ENCODE data around the gene XXYLT1. TPM values are rescaled to one million over a fixed set of nuclear protein-coding genes. Genes with fewer than 3 reads are reported as not detected.

XXYLT1 gene
- total and polyA plus RNA-seq, 9 of the 15 experiments (the other 6 are each of a cell fraction or from before 2014, with no cell fraction given) = 1.9 to 18.9 (median 15.0) TPM

DNA sequence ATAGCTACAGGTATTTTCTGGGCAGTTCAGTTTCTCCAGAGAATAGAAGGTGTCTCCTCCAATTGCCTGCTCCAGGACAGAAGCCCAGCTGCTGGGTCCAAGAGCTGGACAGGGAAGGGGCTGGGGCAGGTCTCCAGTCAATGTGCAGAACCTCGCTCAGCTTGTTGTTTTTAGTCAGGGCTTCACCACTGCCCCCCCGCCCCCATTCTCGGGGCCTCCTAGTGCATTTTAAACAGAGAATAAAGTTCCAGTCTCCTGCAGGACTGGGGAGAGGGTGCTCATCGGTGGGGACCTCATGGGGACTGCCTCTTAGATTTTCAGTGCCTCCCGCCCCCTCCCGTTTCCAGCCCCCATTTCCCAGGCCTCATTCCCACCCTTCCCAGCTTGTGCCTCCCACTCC, 216.6 kb downstream of the XXYLT1 start (continued):
- TF ChIP-seq, protein P1, sequence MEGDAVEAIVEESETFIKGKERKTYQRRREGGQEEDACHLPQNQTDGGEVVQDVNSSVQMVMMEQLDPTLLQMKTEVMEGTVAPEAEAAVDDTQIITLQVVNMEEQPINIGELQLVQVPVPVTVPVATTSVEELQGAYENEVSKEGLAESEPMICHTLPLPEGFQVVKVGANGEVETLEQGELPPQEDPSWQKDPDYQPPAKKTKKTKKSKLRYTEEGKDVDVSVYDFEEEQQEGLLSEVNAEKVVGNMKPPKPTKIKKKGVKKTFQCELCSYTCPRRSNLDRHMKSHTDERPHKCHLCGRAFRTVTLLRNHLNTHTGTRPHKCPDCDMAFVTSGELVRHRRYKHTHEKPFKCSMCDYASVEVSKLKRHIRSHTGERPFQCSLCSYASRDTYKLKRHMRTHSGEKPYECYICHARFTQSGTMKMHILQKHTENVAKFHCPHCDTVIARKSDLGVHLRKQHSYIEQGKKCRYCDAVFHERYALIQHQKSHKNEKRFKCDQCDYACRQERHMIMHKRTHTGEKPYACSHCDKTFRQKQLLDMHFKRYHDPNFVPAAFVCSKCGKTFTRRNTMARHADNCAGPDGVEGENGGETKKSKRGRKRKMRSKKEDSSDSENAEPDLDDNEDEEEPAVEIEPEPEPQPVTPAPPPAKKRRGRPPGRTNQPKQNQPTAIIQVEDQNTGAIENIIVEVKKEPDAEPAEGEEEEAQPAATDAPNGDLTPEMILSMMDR (IDR thresholded peaks at IDR 0.05 in 2 of 3, conservative IDR thresholded peaks at IDR 0.05 in 1 of 3; ENCODE audit: insufficient read depth in 2 of 3, low read depth in 1 of 3, low read length in 3 of 3) = no peak
- TF ChIP-seq ELF1 (tag; IDR thresholded peaks at IDR 0.05) = no peak
- TF ChIP-seq ZSCAN29 (IDR thresholded peaks at IDR 0.05) = no peak
- TF ChIP-seq ZNF764 (CRISPR knock-in tag; IDR thresholded peaks at IDR 0.05; ENCODE audit: low read depth) = no peak
- no peak for TF ChIP-seq ZC3H4 (CRISPR knock-in tag; IDR thresholded peaks at IDR 0.05; ENCODE audit: borderline replicate concordance)
- no peak for TF ChIP-seq HDAC3 (IDR thresholded peaks at IDR 0.05; ENCODE audit: borderline replicate concordance, partially characterized antibody)
- no peak for TF ChIP-seq RAD21 (CRISPR knock-in tag; conservative IDR thresholded peaks at IDR 0.05 in 1 of 2, IDR thresholded peaks at IDR 0.05 in 1 of 2)
- TF ChIP-seq PCBP2 (IDR thresholded peaks at IDR 0.05; ENCODE audit: low read depth, low read length, poor library complexity, severe bottlenecking) = no peak
- no peak for TF ChIP-seq BCLAF1 (IDR thresholded peaks at IDR 0.05; ENCODE audit: borderline replicate concordance in 1 of 2, control insufficient read depth in 1 of 2, low read depth in 2 of 2, low read length in 1 of 2)
- TF ChIP-seq DDX20 (tag; IDR thresholded peaks at IDR 0.05; ENCODE audit: low read depth) = no peak

All from K562 (cell line).